Hepatocyte (in vitro differentiated cells): ENCODE results near the gene CETN3. TPM values are rescaled to one million over a fixed set of nuclear protein-coding genes. Genes with fewer than 3 reads are reported as not detected.
A peak's percentile ranks its signal among the peaks of the same experiment; 100 is the strongest.
"Not testable (repeated sequence)": the region's sequence is repeated elsewhere in the genome, so short reads cannot be mapped to it uniquely, and the experiment has no call there.

Experiments
- DNase-seq: peaks from one replicate; pipeline ENCODE4 v3.0.0-alpha.2; 2016; ENCODE audit warnings: low spot score
- H2AFZ ChIP-seq: fragments of 200-600 bp; sonication (generic); 2 replicates; pipeline ENCODE4 v1.6.0; 2016; ENCODE audit warnings: antibody characterized with exemption, mild to moderate bottlenecking
- H3K27ac ChIP-seq: fragments of 200-600 bp; sonication (generic); 2 replicates; pipeline ENCODE4 v1.5.1; 2016; ENCODE audit warnings: mild to moderate bottlenecking
- H3K27me3 ChIP-seq: fragments of 200-600 bp; sonication (generic); 2 replicates; pipeline ENCODE4 v1.6.1; 2016
- H3K36me3 ChIP-seq: fragments of 200-600 bp; sonication (generic); replicated peaks from 2 replicates; pipeline ENCODE4 v1.5.1; 2016; ENCODE audit warnings: low read depth; ENCODE audit not compliant: insufficient read depth
- H3K4me1 ChIP-seq: fragments of 200-600 bp; sonication (generic); 2 replicates; pipeline ENCODE4 v1.5.1; 2016; ENCODE audit warnings: mild to moderate bottlenecking, moderate library complexity; ENCODE audit not compliant: insufficient read depth
- H3K4me2 ChIP-seq: fragments of 200-600 bp; sonication (generic); 2 replicates; pipeline ENCODE4 v1.6.0; 2016
- H3K4me3 ChIP-seq: fragments of 200-600 bp; sonication (generic); 2 replicates; pipeline ENCODE4 v1.5.1; 2016; ENCODE audit warnings: mild to moderate bottlenecking
- H3K79me2 ChIP-seq: fragments of 200-600 bp; sonication (generic); 2 replicates; pipeline ENCODE4 v1.6.0; 2017; ENCODE audit warnings: mild to moderate bottlenecking
- H3K9me2 ChIP-seq: fragments of 200-600 bp; sonication (generic); replicated peaks from 2 replicates; pipeline ENCODE4 v1.6.0; 2017; ENCODE audit warnings: mild to moderate bottlenecking; ENCODE audit not compliant: insufficient read depth
- H3K9me3 ChIP-seq: fragments of 200-600 bp; sonication (generic); 2 replicates; pipeline ENCODE4 v1.5.1; 2016; ENCODE audit warnings: low read depth, mild to moderate bottlenecking
- H4K20me1 ChIP-seq: fragments of 200-600 bp; sonication (generic); 2 replicates; pipeline ENCODE4 v1.6.0; 2016; ENCODE audit warnings: mild to moderate bottlenecking; ENCODE audit not compliant: insufficient read depth, poor library complexity, severe bottlenecking
- EZH2 ChIP-seq: fragments of 200-600 bp; sonication (generic); IDR thresholded peaks from 2 replicates; pipeline ENCODE4 v1.6.1; 2016; ENCODE audit warnings: antibody characterized with exemption, mild to moderate bottlenecking, borderline replicate concordance
- EZH2phosphoT487 ChIP-seq: fragments of 200-600 bp; sonication (generic); IDR thresholded peaks from one replicate; pipeline ENCODE4 v1.6.1; 2018; ENCODE audit warnings: antibody characterized with exemption, mild to moderate bottlenecking, low read depth, moderate library complexity; ENCODE audit not compliant: unreplicated experiment, severe bottlenecking
- WGBS: methylation state at CpG from one replicate; pipeline ENCODE4 v1.1.6; 2016; ENCODE audit warnings: low lambda C conversion rate; ENCODE audit errors: missing lambda C conversion rate; 5-methylcytosine and 5-hydroxymethylcytosine counted together
- polyA plus RNA-seq: library from polyadenylated mRNA; unstranded; fragments of >200 nt; fragmentation: Nextera tagmentation; extraction: Ambion mirVana; gene quantifications from 2 replicates; pipeline ENCODE4 v1.2.1, GENCODE V29; 2016
- total RNA-seq: library from RNA; depleted of rRNA; stranded (reverse); fragments of >200 nt; gene quantifications from 2 replicates; pipeline ENCODE4 v1.2.3, GENCODE V29; 2014
- TF ChIP-seq, protein P1 (sequence below): fragments of 200-600 bp; sonication (generic); IDR thresholded peaks from 2 replicates; pipeline ENCODE4 v1.5.1; 2016; ENCODE audit warnings: antibody characterized with exemption, mild to moderate bottlenecking; ENCODE audit not compliant: poor library complexity

CETN3 gene
- total and polyA plus RNA-seq, 2 experiments from 2014 or later = 15.7 to 37.0 TPM

DNA sequence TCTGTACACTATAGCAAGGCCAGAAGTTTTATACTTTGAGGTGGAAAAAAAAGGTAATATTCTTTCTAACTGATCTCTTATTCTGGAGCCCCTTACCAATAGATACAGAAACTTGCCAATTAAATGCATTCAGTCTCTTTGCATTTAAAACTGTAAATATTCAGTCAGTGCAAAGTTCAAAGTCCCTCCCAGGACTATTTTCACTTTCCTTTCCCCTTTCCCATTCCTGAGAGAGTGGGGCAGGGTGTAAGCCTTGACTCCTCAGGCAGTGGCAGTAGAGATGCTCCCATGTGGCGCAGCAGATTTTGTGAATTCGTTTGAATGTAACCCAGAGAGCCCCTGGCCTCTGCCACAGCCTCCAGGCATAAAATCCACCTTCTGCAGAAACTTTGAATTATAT, 29.9 kb downstream of the CETN3 start:
- 95% methylated on average over 2 of the region's 2 CpGs for WGBS
- H3K9me3 ChIP-seq = no peaks in the 10 kb centered on the region
- TF ChIP-seq EZH2phosphoT487 (no peak), EZH2 (no peak)
- TF ChIP-seq, protein P1, sequence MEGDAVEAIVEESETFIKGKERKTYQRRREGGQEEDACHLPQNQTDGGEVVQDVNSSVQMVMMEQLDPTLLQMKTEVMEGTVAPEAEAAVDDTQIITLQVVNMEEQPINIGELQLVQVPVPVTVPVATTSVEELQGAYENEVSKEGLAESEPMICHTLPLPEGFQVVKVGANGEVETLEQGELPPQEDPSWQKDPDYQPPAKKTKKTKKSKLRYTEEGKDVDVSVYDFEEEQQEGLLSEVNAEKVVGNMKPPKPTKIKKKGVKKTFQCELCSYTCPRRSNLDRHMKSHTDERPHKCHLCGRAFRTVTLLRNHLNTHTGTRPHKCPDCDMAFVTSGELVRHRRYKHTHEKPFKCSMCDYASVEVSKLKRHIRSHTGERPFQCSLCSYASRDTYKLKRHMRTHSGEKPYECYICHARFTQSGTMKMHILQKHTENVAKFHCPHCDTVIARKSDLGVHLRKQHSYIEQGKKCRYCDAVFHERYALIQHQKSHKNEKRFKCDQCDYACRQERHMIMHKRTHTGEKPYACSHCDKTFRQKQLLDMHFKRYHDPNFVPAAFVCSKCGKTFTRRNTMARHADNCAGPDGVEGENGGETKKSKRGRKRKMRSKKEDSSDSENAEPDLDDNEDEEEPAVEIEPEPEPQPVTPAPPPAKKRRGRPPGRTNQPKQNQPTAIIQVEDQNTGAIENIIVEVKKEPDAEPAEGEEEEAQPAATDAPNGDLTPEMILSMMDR = no peak
- H3K4me3 ChIP-seq = no peak overlapping the region
- no peaks in the 10 kb centered on the region for H4K20me1 ChIP-seq
- H2AFZ ChIP-seq = no peak overlapping the region
- H3K79me2 ChIP-seq = no peaks in the 10 kb centered on the region
- no peaks in the 10 kb centered on the region for H3K9me2 ChIP-seq
- H3K36me3 ChIP-seq = no peaks in the 10 kb centered on the region
- H3K27ac ChIP-seq = no peak overlapping the region
- no peak overlapping the region for H3K4me2 ChIP-seq
- peak; percentile 3 for DNase-seq
- H3K4me1 ChIP-seq = no peaks in the 10 kb centered on the region
- no peaks in the 10 kb centered on the region for H3K27me3 ChIP-seq

DNA sequence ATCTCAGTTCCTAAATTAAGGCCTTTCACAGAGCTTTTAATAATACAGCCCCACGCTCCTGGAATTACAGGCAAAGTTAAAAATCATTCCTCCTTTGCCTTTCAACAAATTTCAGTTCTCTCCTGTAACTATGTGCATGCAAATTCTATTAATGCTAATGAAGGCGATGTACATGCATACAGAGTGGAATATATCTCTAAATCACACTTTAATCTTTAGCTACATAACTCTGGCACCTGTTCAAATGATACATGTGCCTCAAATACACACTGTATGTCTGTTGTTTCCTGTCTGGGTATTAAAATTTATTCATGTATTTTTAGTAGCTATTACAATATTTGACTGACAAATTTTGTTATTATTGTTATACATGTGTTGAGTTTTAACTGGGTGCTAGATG, 30.8 kb downstream of the CETN3 start:
- WGBS = 88% methylated on average over 2 of the region's 2 CpGs
- no peak for TF ChIP-seq EZH2phosphoT487
- TF ChIP-seq, protein P1 = no peak
- TF ChIP-seq EZH2 = no peak

DNA sequence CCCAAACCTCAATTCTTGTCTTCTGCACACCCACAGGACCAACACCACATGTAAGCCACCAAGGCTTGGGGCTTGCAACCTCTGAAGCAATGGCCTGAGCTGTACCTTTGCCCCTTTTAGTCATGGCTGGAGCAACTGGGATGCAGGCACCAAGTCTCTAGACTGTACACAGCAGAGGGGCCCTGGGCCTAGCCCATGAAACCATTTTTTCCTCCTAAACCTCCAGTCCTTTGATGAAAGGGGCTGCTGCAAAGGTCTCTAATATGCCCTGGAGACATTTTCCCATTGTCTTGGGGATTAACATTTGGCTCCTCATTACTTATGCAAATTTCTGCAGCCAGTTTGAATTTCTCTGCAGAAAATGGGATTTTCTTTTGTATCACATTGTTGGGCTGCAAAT, 38.3 kb downstream of the CETN3 start:
- not testable (repeated sequence) for H3K27ac ChIP-seq, H3K4me3 ChIP-seq, H4K20me1 ChIP-seq, H2AFZ ChIP-seq, DNase-seq, H3K9me2 ChIP-seq, H3K79me2 ChIP-seq, H3K4me1 ChIP-seq, H3K4me2 ChIP-seq, H3K36me3 ChIP-seq, H3K27me3 ChIP-seq, H3K9me3 ChIP-seq

More for the DNA sequence above, 30.8 kb downstream of the CETN3 start:
- no peak overlapping the region for H2AFZ ChIP-seq
- no peaks in the 10 kb centered on the region for H3K27me3 ChIP-seq
- H3K27ac ChIP-seq = no peak overlapping the region
- H3K4me3 ChIP-seq = no peak overlapping the region
- H3K4me2 ChIP-seq = no peak overlapping the region
- no peaks in the 10 kb centered on the region for H3K4me1 ChIP-seq
- no peaks in the 10 kb centered on the region for H3K9me3 ChIP-seq
- H3K79me2 ChIP-seq = no peaks in the 10 kb centered on the region
- DNase-seq = no peak
- no peaks in the 10 kb centered on the region for H4K20me1 ChIP-seq
- no peaks in the 10 kb centered on the region for H3K36me3 ChIP-seq
- H3K9me2 ChIP-seq = no peaks in the 10 kb centered on the region

DNA sequence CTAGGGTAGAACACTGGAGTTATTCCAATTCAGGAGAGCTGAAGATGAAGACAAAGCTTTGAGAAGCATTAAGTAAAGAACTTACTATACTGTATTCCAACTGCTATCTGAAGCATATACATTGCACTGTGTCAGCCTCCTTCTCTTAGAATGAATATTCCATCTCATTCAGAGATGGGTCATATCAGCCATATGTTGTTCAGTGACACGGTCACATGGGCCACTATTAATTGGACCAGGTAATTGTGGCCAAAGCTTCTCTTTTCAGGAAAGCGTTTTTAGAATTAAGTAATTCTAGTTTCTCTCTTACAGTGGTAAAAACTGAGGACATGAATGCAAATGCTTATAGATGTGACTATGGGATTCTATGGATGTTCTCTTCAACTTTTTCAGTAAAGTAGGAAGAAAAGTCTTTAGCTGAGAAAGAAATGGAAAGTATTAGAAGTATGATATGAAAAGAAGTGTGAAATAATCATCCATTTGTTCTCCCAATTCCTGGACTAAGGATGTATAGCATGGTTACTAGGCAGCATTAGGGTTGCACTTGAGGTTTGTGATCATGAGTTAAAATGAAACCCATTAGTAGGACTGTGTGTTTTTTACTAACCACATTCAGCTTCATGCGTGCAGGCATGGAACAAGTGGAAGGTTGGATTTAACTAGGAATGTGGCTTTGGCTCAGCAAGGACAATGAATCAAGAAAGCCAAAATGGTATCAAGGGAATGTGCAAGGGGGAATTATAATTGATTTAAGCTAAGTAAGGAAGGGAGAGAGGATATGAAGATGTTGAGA, 40.9 kb downstream of the CETN3 start:
- H3K27ac ChIP-seq = no peak overlapping the region
- H3K4me1 ChIP-seq = no peaks in the 10 kb centered on the region
- no peaks in the 10 kb centered on the region for H3K9me2 ChIP-seq
- no peaks in the 10 kb centered on the region for H3K9me3 ChIP-seq
- no peak for DNase-seq
- no peaks in the 10 kb centered on the region for H3K79me2 ChIP-seq
- H3K27me3 ChIP-seq = no peaks in the 10 kb centered on the region
- H3K36me3 ChIP-seq = no peaks in the 10 kb centered on the region
- H3K4me3 ChIP-seq = no peak overlapping the region
- H4K20me1 ChIP-seq = no peaks in the 10 kb centered on the region
- no peak overlapping the region for H2AFZ ChIP-seq
- H3K4me2 ChIP-seq = no peak overlapping the region
- WGBS = 96% methylated on average over 3 of the region's 3 CpGs
- TF ChIP-seq EZH2phosphoT487 (no peak), EZH2 (no peak)
